Lung (tissue), 12 donors: ENCODE results near the gene EPAS1. TPM values are rescaled to one million over a fixed set of nuclear protein-coding genes. Genes with fewer than 3 reads are reported as not detected.
A peak's percentile ranks its signal among the peaks of the same experiment; 100 is the strongest.

ENCODE experiments used
- ATAC-seq: fragments of 200-7000 bp; cut with Tn5 transposase; one replicate; pipeline ENCODE4 v1.9.1; 2020; ENCODE audit warnings: moderate number of reproducible peaks; ENCODE audit not compliant: insufficient read depth, low FRiP score
- DNase-seq, 3 donors: peaks; one replicate each; pipeline ENCODE4 v3.0.0-alpha.2; 2013 to 2017
- H3K27ac ChIP-seq, 2 donors: one replicate each; pipeline ENCODE4 v1.5.1; 2013; ENCODE audit warnings: mild to moderate bottlenecking in 2 of 2, moderate library complexity in 2 of 2, control low read depth in 1 of 2, inconsistent platforms in 1 of 2, low read depth in 1 of 2, low read length in 1 of 2
- H3K27me3 ChIP-seq, 3 donors: one replicate each; pipeline ENCODE4 v1.5.1; 2013; ENCODE audit warnings: low read length in 2 of 3; ENCODE audit not compliant: control insufficient read depth in 3 of 3, insufficient read depth in 3 of 3
- H3K36me3 ChIP-seq, 4 donors: one replicate each; pipeline ENCODE4 v1.5.1; 2013; ENCODE audit warnings: low read length in 4 of 4, mild to moderate bottlenecking in 1 of 4, moderate library complexity in 1 of 4; ENCODE audit not compliant: control insufficient read depth in 4 of 4, insufficient read depth in 4 of 4
- H3K4me1 ChIP-seq, 5 donors: one replicate each; pipeline ENCODE4 v1.5.1; 2013; ENCODE audit warnings: low read length in 5 of 5, mild to moderate bottlenecking in 2 of 5, moderate library complexity in 1 of 5; ENCODE audit not compliant: control insufficient read depth in 5 of 5, insufficient read depth in 5 of 5
- H3K4me3 ChIP-seq: one replicate; pipeline ENCODE4 v1.5.1; 2013; ENCODE audit warnings: mild to moderate bottlenecking, control low read depth, moderate library complexity
- H3K9ac ChIP-seq, 2 donors: one replicate each; pipeline ENCODE4 v1.5.1; 2013; ENCODE audit warnings: low read length in 2 of 2, control low read depth in 1 of 2; ENCODE audit not compliant: insufficient read depth in 1 of 2
- H3K9me3 ChIP-seq, 4 donors: one replicate each; pipeline ENCODE4 v1.5.1; 2013; ENCODE audit warnings: low read length in 3 of 4, mild to moderate bottlenecking in 1 of 4, moderate library complexity in 1 of 4; ENCODE audit not compliant: control insufficient read depth in 4 of 4, insufficient read depth in 3 of 4
- WGBS, 2 donors: extraction: QIAGEN DNeasy Blood & Tissue Kit; methylation state at CpG; one replicate each; pipeline ENCODE4 v1.1.7; 2013; 5-methylcytosine and 5-hydroxymethylcytosine counted together
- polyA plus RNA-seq, 2 donors: library from polyadenylated mRNA; stranded (reverse); fragments of 200-250 nt; gene quantifications; one replicate each; pipeline ENCODE4 v1.2.1, GENCODE V29; 2013
- total RNA-seq, 2 donors: library from RNA; depleted of rRNA in 1 of 2; stranded (reverse); fragments of >200 nt in 1 of 2; gene quantifications; one replicate each; pipeline ENCODE4 v1.2.1, GENCODE V29; 2014 to 2021
- TF ChIP-seq, protein P1 (sequence below): IDR thresholded peaks from 2 replicates; pipeline ENCODE4 v1.5.1; 2012; ENCODE audit warnings: mild to moderate bottlenecking; ENCODE audit errors: control extremely low read depth, extremely low read depth
- donor health status: control.
- donor health status: control.
- donor health status: Bipolar disorder and iron deficiency.
- donor health status: healthy.
- donor health status: DM: yes; HTN: yes; CAD: no.

Gene EPAS1
- total and polyA plus RNA-seq, 4 donors, result 233 to 1,051 (median 381) TPM

DNA sequence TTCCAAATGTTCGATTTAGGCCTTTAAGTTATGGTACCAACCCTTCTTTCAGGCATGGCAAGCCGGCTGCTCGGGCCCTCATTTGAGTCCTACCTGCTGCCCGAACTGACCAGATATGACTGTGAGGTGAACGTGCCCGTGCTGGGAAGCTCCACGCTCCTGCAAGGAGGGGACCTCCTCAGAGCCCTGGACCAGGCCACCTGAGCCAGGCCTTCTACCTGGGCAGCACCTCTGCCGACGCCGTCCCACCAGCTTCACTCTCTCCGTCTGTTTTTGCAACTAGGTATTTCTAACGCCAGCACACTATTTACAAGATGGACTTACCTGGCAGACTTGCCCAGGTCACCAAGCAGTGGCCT is 87.2 kb downstream of the EPAS1 start:
- no peaks in the 10 kb centered on the region for H3K9me3 ChIP-seq
- H3K4me1 ChIP-seq, result peaks cover 0 to 14% (median 9%) of the 10 kb centered on the region in 5 donors
- ATAC-seq (no peak), DNase-seq (no peak)
- peaks cover 11 to 65% (median 31%) of the 10 kb centered on the region in 4 donors for H3K36me3 ChIP-seq
- TF ChIP-seq, protein P1, sequence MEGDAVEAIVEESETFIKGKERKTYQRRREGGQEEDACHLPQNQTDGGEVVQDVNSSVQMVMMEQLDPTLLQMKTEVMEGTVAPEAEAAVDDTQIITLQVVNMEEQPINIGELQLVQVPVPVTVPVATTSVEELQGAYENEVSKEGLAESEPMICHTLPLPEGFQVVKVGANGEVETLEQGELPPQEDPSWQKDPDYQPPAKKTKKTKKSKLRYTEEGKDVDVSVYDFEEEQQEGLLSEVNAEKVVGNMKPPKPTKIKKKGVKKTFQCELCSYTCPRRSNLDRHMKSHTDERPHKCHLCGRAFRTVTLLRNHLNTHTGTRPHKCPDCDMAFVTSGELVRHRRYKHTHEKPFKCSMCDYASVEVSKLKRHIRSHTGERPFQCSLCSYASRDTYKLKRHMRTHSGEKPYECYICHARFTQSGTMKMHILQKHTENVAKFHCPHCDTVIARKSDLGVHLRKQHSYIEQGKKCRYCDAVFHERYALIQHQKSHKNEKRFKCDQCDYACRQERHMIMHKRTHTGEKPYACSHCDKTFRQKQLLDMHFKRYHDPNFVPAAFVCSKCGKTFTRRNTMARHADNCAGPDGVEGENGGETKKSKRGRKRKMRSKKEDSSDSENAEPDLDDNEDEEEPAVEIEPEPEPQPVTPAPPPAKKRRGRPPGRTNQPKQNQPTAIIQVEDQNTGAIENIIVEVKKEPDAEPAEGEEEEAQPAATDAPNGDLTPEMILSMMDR, result no peak
- WGBS, 2 donors, result 91 to 95% methylated on average over 12 of the region's 12 CpGs
- H3K4me3 ChIP-seq, result no peak overlapping the region
- H3K9ac ChIP-seq, result no peak overlapping the region
- no peaks in the 10 kb centered on the region for H3K27me3 ChIP-seq
- H3K27ac ChIP-seq, result no peak overlapping the region

DNA sequence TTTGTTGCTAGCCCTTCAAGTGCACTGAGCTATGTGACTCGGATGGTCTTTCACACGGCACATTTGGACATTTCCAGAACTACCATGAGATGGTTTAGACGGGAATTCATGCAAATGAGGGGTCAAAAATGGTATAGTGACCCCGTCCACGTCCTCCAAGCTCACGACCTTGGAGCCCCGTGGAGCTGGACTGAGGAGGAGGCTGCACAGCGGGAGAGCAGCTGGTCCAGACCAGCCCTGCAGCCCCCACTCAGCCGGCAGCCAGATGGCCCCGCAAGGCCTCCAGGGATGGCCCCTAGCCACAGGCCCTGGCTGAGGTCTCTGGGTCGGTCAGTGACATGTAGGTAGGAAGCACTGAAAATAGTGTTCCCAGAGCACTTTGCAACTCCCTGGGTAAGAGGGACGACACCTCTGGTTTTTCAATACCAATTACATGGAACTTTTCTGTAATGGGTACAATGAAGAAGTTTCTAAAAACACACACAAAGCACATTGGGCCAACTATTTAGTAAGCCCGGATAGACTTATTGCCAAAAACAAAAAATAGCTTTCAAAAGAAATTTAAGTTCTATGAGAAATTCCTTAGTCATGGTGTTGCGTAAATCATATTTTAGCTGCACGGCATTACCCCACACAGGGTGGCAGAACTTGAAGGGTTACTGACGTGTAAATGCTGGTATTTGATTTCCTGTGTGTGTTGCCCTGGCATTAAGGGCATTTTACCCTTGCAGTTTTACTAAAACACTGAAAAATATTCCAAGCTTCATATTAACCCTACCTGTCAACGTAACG is 88.8 kb downstream of the EPAS1 start:
- Histone ChIP-seq H3K4me1 (peaks cover 0 to 9% (median 0%) of the 10 kb centered on the region in 5 donors), H3K27me3 (no peaks in the 10 kb centered on the region), H3K9me3 (no peaks in the 10 kb centered on the region), H3K27ac (peak overlapping the region in 1 of 2 donors; percentile 48), H3K4me3 (no peak overlapping the region), H3K9ac (no peak overlapping the region), H3K36me3 (peaks cover 11 to 49% (median 27%) of the 10 kb centered on the region in 4 donors)
- 53 to 70% methylated on average over 18 of the region's 18 CpGs for WGBS, 2 donors
- no peak for ATAC-seq
- DNase-seq, result no peak
- TF ChIP-seq, protein P1, result no peak

DNA sequence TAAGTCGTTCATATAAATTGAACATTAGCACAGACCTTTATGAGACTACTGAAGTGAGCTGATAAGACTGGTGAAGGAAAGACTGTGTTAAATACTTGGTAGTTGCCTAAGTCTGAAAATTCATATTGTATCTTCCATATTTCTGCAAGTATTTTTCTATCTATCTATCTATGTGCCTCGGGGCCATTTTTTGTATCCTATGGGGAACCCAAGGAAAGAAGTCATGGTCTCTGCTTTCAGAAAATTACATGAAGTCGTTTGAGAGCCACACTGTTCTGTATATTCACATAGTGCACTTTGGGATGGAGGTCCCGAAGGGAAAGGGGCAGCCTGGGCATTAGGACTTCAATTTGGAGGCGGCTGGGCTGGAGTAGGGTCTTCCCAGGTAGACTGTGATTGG is 89.6 kb downstream of the EPAS1 start:
- H3K36me3 ChIP-seq, result peaks cover 11 to 43% (median 27%) of the 10 kb centered on the region in 4 donors
- TF ChIP-seq, protein P1, result no peak
- ATAC-seq (no peak), DNase-seq (no peak)
- no peaks in the 10 kb centered on the region for H3K27me3 ChIP-seq
- H3K9ac ChIP-seq, result no peak overlapping the region
- H3K4me3 ChIP-seq, result no peak overlapping the region
- no peak overlapping the region for H3K27ac ChIP-seq
- no peaks in the 10 kb centered on the region for H3K9me3 ChIP-seq
- 77 to 85% methylated on average over 5 of the region's 5 CpGs for WGBS, 2 donors
- peaks cover 0 to 9% (median 0%) of the 10 kb centered on the region in 5 donors for H3K4me1 ChIP-seq

DNA sequence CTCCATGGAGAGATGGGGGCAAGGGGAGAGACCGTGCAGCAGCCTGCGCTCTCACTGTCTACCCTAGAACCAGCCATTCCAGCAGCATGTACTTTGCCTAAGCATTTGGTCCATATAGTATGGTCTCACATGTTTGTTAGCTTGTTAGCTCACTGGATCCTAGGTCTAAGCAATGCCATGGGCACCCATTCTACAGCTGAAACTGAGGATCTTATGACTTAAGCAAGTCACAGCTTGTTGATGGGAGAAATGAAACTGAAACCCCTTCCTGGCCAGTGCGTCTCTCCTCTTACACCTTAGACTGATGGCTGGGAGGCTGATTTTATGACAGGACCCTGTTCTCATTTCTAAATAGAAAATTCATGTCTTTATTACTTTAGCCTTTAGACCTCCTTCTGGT is 90.1 kb downstream of the EPAS1 start:
- Histone ChIP-seq H3K36me3 (peaks cover 8 to 38% (median 23%) of the 10 kb centered on the region in 4 donors), H3K27me3 (no peaks in the 10 kb centered on the region), H3K9ac (no peak overlapping the region), H3K27ac (peak overlapping the region in 1 of 2 donors; percentile 49), H3K4me1 (peaks cover 0 to 9% (median 0%) of the 10 kb centered on the region in 5 donors), H3K9me3 (no peaks in the 10 kb centered on the region), H3K4me3 (no peak overlapping the region)
- WGBS, 2 donors, result 72 to 78% methylated on average over 3 of the region's 3 CpGs
- TF ChIP-seq, protein P1, result no peak
- DNase-seq (no peak), ATAC-seq (no peak)
